GM21447 (cell line): Measurements from ENCODE around the gene SETD2.
"Not testable (repeated sequence)": the region's sequence is repeated elsewhere in the genome, so short reads cannot be mapped to it uniquely, and the experiment has no call there.

Experiments used
- ATAC-seq: cut with Tn5 transposase; IDR thresholded peaks from one replicate; pipeline ENCODE4 v1.9.1; 2021; ENCODE audit not compliant: unreplicated experiment

Gene SETD2

GRCh38 chr3:47042231-47042791 lies 121.6 kb downstream of the SETD2 start:
- no peak for ATAC-seq

DNA sequence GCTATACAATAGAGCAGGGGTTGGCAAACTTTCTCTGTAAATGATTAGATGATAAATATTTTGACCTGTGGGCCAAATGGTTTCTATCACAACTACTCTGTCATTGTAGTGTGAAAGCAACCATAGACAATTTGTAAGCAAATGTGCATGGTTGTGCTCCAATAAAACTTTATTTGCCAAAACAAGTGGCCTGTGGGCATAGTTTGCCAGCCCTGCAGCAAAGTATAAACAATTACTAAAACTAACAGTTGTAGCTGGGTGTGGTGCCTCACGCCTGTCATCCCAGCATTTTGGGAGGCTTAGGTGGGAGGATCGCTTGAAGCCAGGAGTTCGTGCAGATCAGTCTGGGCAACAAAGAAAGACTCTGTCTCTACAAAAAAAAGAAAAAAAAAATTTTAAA lies 122.8 kb downstream of the SETD2 start:
- ATAC-seq = no peak

GRCh38 chr3:47037302-47037701 lies 126.6 kb downstream of the SETD2 start:
- not testable (repeated sequence) for ATAC-seq

DNA sequence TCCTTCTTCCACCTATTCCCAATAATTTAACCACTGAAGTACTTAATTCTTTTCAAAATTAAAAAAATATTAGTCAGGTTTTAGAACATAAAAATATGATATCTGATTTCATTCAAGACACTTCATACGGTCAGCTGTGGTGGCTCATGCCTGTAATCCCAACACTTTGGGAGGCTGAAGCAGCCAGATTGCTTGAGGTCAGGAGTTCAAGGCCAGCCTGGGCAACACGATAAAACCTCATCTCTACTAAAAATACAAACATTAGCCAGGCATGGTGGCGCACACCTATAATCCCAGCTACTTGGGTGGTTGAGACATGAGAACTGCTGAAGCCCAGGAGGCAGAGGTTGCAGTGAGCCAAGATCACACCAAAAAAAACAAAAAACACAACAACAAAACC lies 127.8 kb downstream of the SETD2 start:
- no peak for ATAC-seq

DNA sequence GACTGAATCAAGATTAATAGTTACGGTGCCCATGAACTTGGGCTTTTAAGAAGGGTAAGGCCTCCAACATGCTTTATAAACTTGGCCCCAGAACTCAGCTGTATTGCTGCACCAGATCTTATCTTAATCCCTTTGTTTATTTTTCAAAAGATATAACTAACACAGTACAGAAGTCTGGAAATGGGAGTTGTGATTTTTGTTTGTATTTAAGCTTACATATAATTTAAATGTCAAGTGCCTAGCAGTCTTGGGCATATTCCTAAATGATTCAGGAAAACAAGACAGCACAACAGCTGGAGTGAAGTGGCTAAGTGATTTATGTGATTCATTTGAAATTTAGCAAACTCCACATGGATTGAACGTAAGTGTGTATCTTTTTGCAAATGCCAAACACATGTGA lies 128.3 kb downstream of the SETD2 start:
- no peak for ATAC-seq

DNA sequence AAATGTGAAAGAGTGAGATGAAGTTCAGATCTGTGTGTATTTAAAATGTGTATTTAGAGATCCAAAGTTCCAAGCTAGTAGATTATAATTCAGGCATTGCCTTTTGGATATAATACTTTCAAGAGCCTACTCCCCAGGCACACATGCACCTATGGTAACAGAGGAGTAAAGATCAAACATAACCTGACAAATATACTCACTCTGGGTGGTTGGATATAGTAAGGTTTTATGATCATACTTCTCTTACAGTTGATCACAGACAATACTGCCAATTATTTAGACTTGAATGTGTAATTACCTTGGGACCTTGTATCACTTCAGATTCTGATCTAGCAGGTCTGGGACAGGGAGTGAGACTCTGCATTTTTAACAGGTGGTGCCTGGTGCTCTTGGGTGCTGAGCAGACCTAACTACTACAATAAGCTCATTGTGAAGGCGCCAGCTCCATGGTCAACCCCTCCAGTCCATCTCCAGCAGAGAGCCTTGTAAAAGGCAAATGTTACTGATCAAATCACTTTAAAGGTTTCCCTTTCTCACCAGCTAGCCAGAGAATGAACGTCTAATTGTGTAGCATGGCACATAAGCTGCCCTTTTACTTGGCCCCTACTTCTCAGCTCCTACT lies 128.9 kb downstream of the SETD2 start:
- no peak for ATAC-seq

DNA sequence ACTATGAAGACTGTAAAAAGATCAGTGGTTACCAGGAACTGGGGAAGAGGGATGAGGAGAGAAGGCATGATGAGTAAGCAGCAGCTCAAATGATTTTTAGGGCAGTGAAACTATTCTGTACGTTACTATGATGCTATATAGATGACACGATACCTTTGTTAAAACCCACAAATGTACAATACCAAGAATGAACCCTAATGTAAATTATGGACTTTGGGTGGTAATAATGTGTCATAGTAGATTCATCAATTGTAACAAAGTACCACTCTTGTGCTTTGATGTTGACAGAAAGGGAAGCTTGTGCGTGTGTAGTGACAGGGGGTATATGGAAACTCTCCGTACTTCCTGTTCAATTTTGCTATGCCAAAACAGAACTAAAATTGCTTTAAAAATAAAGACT lies 132.9 kb downstream of the SETD2 start:
- ATAC-seq = not testable (repeated sequence)

DNA sequence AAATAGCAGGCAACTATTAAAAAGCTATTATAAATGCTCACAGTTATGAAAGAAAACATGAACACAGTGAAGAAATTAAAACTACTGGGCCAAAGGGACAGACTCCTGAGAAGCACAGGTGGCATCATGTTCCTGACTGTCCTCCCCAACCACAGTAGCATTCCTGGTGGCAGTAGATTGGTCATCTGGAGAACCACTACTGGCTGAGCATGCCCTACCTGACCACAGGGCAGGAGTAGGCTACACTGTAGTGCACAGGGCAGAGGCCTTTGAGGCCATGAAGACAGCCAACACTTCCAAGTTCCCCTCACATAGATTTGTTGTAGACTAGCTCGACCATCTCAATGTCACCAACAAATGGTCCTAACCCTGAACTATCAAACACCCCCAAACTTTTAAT lies 135.2 kb downstream of the SETD2 start:
- ATAC-seq = no peak

- ATAC-seq = no peak
These were observed 135.8 kb downstream of the SETD2 start for GRCh38 chr3:47028146-47028545.

DNA sequence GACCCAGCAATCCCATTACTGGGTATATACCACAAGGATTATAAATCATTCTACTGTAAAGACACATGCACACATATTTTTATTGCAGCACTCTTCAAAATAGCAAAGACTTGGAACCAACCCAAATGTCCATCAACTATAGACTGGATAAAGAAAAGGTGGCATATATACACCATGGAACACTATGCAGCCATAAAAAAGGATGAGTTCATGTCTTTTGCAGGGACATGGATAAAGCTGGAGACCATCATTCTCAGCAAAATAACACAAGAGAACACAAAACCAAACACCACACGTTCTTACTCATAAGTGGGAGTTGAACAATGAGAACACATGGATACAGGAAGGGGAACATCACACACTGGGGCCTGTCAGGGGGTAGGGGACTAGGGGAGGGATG lies 137.5 kb downstream of the SETD2 start:
- not testable (repeated sequence) for ATAC-seq

- ATAC-seq = no peak
These were observed 139.0 kb downstream of the SETD2 start for GRCh38 chr3:47024932-47025331.

DNA sequence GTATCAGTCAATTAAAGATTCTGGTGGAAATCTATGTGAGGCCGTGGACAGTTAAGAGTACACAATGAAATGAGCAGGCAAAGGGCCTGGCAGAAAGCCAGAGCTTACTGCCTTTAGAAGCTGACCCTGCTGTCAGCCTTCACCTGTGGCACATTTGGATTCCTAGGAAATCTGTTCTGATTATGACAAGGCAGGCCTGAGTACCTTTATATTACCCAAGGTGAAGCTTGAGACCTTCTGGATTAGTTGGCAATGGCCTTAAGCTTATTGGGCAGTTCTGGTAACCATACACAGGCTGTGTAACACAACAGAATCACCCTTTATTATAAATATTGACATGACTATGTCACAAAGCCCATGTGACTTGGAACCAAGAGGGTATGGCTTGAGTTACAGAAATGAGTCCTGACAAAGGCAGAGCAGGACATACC lies 141.3 kb downstream of the SETD2 start:
- ATAC-seq = no peak

DNA sequence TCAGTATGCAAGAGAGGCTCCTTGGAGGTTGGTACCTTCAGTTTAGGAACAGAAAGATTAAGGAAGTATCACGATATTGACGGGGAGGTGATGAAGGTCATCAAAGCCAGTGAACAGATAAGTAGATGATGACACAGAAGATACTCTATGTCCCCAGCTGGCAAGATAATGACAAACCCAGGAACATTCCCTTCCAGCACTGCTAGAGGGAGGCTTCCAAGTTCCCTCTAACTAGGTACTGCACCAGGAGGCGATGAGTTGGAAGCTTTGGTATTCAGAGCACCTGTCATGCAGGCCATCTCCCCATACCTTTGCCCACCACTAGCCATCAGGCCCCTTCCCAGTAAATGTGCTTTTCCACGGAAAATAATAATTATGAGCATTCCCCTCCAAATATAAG lies 143.6 kb downstream of the SETD2 start:
- ATAC-seq = no peak

DNA sequence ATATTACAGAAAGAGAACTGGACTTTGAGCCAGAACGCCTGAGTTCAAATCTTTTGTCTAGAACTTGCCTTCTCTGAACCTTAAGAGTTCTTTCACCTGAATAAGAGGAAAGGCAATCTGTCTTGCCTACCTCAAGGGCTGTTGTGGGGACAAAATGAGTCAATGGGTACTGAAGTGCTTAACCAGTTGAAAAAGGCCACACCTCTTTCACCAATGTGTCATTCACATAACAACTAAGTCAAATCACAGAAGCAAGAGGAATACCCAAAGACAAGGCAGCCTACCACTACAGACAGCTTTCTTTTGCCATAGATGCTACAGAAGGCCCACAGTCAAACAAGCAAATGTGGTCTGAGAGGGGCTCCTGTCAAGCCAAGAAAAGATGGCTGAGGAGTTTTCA lies 144.7 kb downstream of the SETD2 start:
- no peak for ATAC-seq

DNA sequence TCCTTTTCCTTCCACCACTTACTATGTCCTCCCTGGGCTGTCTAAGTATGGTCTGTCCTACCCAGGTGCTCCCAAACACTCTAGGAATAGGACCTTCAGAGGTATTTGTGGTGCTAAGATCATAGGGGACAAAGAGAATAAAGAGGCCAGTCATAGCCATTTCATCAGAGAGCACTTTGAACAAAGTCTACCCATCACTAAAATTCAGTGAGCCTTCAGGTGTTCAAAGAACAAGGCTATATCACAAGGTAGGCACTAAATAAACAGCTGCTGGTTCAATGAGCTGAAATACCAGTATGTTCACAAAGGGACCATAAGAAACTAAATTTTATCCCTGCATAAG lies 145.7 kb downstream of the SETD2 start:
- ATAC-seq = no peak

DNA sequence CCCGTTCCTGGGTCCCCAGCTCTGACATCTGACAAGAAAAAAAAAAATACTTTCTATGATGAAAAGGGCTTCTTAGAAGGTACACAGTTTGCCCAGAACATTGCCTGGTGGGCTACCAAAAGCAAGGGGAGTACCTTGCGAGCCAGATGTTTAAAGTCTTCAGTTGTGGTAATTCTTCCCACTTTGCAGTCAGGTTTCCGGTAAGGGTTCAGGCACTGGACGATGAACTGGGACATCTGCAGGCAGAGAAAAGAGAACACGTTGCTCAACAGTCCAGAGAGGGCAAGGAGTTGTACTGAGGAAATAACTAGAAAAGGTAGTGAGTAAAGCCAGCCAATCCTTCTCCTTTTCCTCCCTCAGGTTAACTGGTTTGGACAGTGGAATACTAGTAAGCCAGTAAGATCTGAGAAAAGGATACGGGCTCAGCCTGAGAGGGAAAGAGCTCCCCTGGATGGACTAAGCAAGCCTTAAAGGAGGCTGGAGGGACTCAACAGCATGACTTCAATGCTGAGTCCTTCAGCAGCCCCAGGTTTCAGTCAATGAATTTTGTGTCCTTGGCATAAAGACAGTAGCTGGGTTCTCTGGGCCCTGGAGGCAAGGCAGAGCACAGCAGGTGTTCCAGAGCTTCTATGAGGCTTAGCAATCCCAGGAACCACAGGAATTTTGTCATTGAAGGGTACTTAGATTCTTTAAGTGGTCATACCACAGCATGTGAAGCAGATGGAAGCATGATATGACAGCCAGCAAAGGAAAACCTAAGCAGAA lies 146.2 kb downstream of the SETD2 start:
- no peak for ATAC-seq

GRCh38 chr3:47016934-47017435 lies 146.9 kb downstream of the SETD2 start:
- peak; percentile 53 for ATAC-seq

DNA sequence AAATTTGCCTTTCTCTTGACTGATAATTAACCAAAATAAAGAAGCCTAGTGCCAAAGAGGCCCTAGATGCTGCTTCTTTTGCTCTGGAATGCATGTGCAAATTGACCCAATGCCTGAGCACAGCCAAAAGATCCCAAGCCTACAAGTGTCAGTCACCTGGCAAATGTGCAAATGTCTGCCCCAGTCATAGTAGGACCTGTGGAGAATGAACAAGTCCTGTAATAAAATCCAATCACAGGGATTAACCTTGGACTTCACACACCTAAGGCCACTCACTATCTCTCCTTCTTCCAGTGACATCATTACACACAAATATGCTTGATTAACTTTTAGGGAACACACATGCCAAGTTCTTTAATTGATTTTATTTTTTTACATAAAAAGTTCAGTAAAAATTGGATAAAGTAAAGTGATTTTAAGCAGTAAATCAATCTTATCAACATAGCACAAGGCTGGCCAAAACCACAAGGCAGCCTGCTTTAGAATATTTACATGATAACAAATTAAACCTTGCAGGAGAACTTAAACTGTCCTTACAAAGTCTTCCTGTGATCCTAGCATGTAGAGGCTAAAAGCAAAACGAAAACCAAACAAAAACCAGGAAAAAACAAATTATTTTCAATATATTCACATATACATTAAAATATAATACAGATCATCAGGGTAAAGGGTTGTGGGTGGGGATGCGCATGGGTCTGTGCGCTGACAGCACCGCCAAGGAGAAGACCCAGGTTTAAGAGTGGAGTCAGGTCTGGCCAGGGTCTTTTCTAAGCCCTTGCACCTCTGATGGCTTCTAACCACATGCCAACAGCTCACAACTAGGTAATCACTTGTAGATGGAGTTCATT lies 147.6 kb downstream of the SETD2 start:
- ATAC-seq = no peak

GRCh38 chr3:47015151-47015550 lies 148.8 kb downstream of the SETD2 start:
- no peak for ATAC-seq

- ATAC-seq = no peak
These were observed 149.9 kb downstream of the SETD2 start for GRCh38 chr3:47014036-47014435.

GRCh38 chr3:47013231-47013630 lies 150.7 kb downstream of the SETD2 start:
- no peak for ATAC-seq
